ENCODE data around the gene PLEKHG3. TPM values are rescaled to one million over a fixed set of nuclear protein-coding genes. Genes with fewer than 3 reads are reported as not detected.
A peak's percentile ranks its signal among the peaks of the same experiment; 100 is the strongest.

Gene PLEKHG3
- total RNA-seq, 2 experiments from 2014 or later = 20.1 to 22.6 TPM

DNA sequence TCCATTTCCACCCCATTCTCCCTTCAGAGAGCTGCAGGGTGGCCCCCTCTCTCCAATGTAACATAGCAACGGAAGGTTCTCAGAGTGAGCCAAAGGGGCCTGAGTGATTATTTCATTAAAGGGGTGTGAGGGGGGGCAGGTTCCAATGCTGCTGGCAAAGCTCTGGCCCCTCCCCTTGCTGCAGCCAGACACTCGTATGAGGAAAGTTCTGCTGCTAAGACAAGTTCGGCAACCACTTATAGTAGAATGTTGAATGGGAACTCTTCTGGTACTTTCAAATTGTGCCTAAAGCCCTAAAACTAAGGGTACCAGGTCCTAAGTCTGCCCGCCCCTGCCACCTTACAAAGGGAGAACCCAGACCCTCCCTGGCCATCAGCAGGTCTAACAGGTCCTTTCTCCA lies 49.8 kb downstream of the PLEKHG3 start:
- H3K4me1 Mint-ChIP-seq (ENCODE audit: low read depth) = peaks cover 42% of the 10 kb centered on the region
- POLR2A ChIA-PET = no interaction called here
- no peak for DNase-seq
- CTCF ChIA-PET = no interaction called here
- H3K4me3 Mint-ChIP-seq = no peak overlapping the region
- H3K27me3 Mint-ChIP-seq = no peaks in the 10 kb centered on the region
- H3K36me3 Mint-ChIP-seq = no peaks in the 10 kb centered on the region
- no peak overlapping the region for H3K27ac Mint-ChIP-seq
- intact Hi-C loops (cut with micrococcal nuclease) = no loop called here
- H3K9me3 Mint-ChIP-seq = no peaks in the 10 kb centered on the region

GRCh38 chr14:64754685-64755084 lies 50.5 kb downstream of the PLEKHG3 start:
- H3K9me3 Mint-ChIP-seq = no peaks in the 10 kb centered on the region
- H3K4me1 Mint-ChIP-seq (ENCODE audit: low read depth) = peaks cover 46% of the 10 kb centered on the region
- no peak for DNase-seq
- ChIA-PET CTCF (interaction anchor here (2.9 kb wide), 1 partner anchor 10 kb away, joined by 15 read pairs; no protein-coding TSS in a partner anchor), POLR2A (no interaction called here)
- no peak overlapping the region for H3K4me3 Mint-ChIP-seq
- intact Hi-C loops (cut with micrococcal nuclease) = loop anchor here (5.0 kb wide), 2 partner anchors 47 to 212 kb away; partner anchors contain the start of gene HSPA2
- no peaks in the 10 kb centered on the region for H3K36me3 Mint-ChIP-seq
- H3K27me3 Mint-ChIP-seq = no peaks in the 10 kb centered on the region
- H3K27ac Mint-ChIP-seq = no peak overlapping the region

GRCh38 chr14:64755781-64756221 lies 51.6 kb downstream of the PLEKHG3 start:
- no peaks in the 10 kb centered on the region for H3K36me3 Mint-ChIP-seq
- POLR2A ChIA-PET = interaction anchor here (1.0 kb wide), 1 partner anchor 32 kb away, joined by 4 read pairs; no protein-coding TSS in a partner anchor
- peak overlapping the region; percentile 18 for H3K27ac Mint-ChIP-seq
- CTCF ChIA-PET = interaction anchor here (0.5 to 2.9 kb wide), 5 partner anchors 9 to 1277 kb away, joined by 3 to 15 read pairs (median 3); no protein-coding TSS in a partner anchor
- H3K4me1 Mint-ChIP-seq (ENCODE audit: low read depth) = peaks cover 56% of the 10 kb centered on the region
- intact Hi-C loops (cut with micrococcal nuclease) = loop anchor here (1.0 to 5.0 kb wide), 3 partner anchors 32 to 214 kb away; partner anchors contain the start of gene HSPA2
- H3K4me3 Mint-ChIP-seq = no peak overlapping the region
- no peaks in the 10 kb centered on the region for H3K9me3 Mint-ChIP-seq
- no peaks in the 10 kb centered on the region for H3K27me3 Mint-ChIP-seq
- peak; percentile 91 for DNase-seq

DNA sequence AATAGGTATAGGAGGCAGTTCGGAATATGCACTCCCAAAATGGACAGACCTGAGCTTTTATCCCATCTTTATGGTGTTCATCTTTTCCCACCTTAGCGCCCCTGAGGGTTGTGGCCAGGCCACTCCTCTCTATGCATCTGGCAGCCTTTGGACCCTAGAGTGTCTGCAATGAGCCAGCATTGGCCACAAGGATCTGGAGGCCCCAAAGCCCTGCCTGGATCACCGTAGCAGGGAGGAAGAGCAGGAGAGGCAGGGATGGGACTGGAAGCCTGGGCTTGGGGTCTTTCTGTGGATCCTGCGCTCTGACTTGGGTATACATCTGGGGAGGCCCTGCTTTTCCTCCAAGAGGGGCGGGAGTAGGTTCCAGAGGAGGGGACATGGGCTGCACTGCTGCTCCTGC lies 52.5 kb downstream of the PLEKHG3 start:
- Mint-ChIP-seq H3K4me1 (ENCODE audit: low read depth) (peaks cover 65% of the 10 kb centered on the region), H3K27ac (peak overlapping the region; percentile 29), H3K9me3 (no peaks in the 10 kb centered on the region), H3K4me3 (no peak overlapping the region), H3K36me3 (no peaks in the 10 kb centered on the region), H3K27me3 (no peaks in the 10 kb centered on the region)
- intact Hi-C loops (cut with micrococcal nuclease) = loop anchor here (1.0 to 5.0 kb wide), 3 partner anchors 32 to 214 kb away; partner anchors contain the start of gene HSPA2
- DNase-seq = no peak
- CTCF ChIA-PET = interaction anchor here (1.4 to 2.9 kb wide), 3 partner anchors 8 to 84 kb away, joined by 3 to 15 read pairs (median 6); no protein-coding TSS in a partner anchor
- POLR2A ChIA-PET = no interaction called here

- H3K27ac Mint-ChIP-seq = no peak overlapping the region
- intact Hi-C loops (cut with micrococcal nuclease) = loop anchor here (5.0 kb wide), 2 partner anchors 50 to 215 kb away; partner anchors contain the start of gene HSPA2
- H3K4me3 Mint-ChIP-seq = no peak overlapping the region
- H3K9me3 Mint-ChIP-seq = no peaks in the 10 kb centered on the region
- H3K27me3 Mint-ChIP-seq = no peaks in the 10 kb centered on the region
- peaks cover 74% of the 10 kb centered on the region for H3K4me1 Mint-ChIP-seq (ENCODE audit: low read depth)
- DNase-seq = no peak
- POLR2A ChIA-PET = no interaction called here
- H3K36me3 Mint-ChIP-seq = no peaks in the 10 kb centered on the region
- CTCF ChIA-PET = interaction anchor here (2.2 to 2.9 kb wide), 3 partner anchors 7 to 84 kb away, joined by 6 to 15 read pairs (median 15); no protein-coding TSS in a partner anchor
Observed at GRCh38 chr14:64757601-64758000, 53.4 kb downstream of the PLEKHG3 start.

GRCh38 chr14:64758025-64758521 lies 53.8 kb downstream of the PLEKHG3 start:
- intact Hi-C loops (cut with micrococcal nuclease) = loop anchor here (5.0 kb wide), 2 partner anchors 51 to 216 kb away; partner anchors contain the start of gene HSPA2
- no peak for DNase-seq
- no peaks in the 10 kb centered on the region for H3K27me3 Mint-ChIP-seq
- peaks cover 78% of the 10 kb centered on the region for H3K4me1 Mint-ChIP-seq (ENCODE audit: low read depth)
- H3K27ac Mint-ChIP-seq = no peak overlapping the region
- POLR2A ChIA-PET = no interaction called here
- no peaks in the 10 kb centered on the region for H3K9me3 Mint-ChIP-seq
- CTCF ChIA-PET = interaction anchor here (1.2 to 2.6 kb wide), 4 partner anchors 30 to 121 kb away, joined by 3 to 15 read pairs (median 6); no protein-coding TSS in a partner anchor
- no peak overlapping the region for H3K4me3 Mint-ChIP-seq
- H3K36me3 Mint-ChIP-seq = no peaks in the 10 kb centered on the region

DNA sequence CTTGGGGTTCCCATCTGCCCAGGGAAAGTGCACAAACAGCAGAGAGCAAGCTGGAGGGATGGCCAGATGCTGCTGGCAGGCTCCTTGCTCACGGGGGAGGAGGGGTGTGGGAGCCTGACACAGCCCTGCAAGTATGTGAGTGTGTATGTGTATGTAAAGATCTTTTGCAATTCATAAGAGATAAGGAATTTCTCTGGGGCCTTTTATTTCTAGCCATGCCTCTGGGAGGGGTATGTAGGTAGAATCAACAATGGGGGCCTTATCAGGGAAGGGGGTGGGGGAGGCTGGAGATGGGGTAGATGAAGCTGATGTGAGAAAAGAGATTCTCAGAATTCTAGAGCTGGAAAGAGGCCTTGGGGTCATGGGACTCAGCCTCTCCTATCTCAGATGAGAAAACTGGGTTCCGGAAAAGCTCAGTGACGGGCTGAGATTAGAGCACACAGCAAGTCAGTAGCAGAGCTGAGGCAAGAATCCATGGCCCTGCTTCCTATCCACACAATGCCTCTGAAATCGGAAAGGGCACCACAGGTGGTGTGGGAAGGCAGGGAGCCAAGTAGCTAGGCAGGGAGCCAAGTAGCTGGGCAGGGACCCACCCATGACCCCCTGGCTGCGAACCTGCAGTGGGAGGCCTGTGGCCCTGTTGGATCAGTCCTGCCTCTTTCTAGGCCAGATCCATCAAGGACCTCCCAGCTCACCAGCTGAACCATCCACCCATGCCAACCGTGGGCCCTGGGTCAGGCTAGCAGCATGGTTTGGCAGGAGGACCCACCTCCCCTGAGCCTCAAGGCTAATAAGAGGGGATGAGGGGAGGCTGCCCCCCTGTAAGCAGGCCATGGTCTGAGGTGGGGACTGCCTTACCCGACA lies 54.7 kb downstream of the PLEKHG3 start:
- Mint-ChIP-seq H3K9me3 (no peaks in the 10 kb centered on the region), H3K27me3 (no peaks in the 10 kb centered on the region), H3K4me1 (ENCODE audit: low read depth) (peaks cover 86% of the 10 kb centered on the region), H3K27ac (no peak overlapping the region), H3K36me3 (no peaks in the 10 kb centered on the region), H3K4me3 (no peak overlapping the region)
- intact Hi-C loops (cut with micrococcal nuclease) = loop anchor here (5.0 kb wide), 2 partner anchors 52 to 217 kb away; partner anchors contain the start of gene HSPA2
- DNase-seq = no peak
- POLR2A ChIA-PET = no interaction called here
- CTCF ChIA-PET = interaction anchor here (0.8 to 2.6 kb wide), 8 partner anchors 31 to 122 kb away, joined by 3 to 15 read pairs (median 4); no protein-coding TSS in a partner anchor

DNA sequence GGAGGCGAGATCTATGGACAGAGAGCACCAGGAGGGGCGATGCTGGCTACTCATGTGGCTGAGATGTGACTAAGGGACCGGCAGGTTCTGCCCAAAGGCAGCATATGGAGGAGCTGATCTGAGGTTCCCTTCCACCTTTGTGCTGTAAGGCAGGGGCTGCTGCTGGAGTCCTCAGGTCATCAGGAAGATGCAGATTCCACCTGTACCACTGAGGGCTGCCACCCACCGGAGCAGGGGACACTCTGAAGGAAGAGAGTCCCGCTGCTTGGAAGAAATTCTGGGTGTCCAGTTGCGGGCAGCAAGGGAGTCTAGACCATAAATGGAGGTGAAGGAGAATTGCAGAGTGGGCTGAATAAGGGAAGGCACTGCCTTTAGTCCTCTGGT lies 55.3 kb downstream of the PLEKHG3 start:
- no peak overlapping the region for H3K4me3 Mint-ChIP-seq
- H3K4me1 Mint-ChIP-seq (ENCODE audit: low read depth) = peaks cover 92% of the 10 kb centered on the region
- intact Hi-C loops (cut with micrococcal nuclease) = loop anchor here (5.0 kb wide), 2 partner anchors 52 to 217 kb away; partner anchors contain the start of gene HSPA2
- H3K27ac Mint-ChIP-seq = no peak overlapping the region
- no peaks in the 10 kb centered on the region for H3K36me3 Mint-ChIP-seq
- ChIA-PET POLR2A (no interaction called here), CTCF (interaction anchor here (0.8 to 2.6 kb wide), 9 partner anchors 13 to 164 kb away, joined by 3 to 15 read pairs (median 5); no protein-coding TSS in a partner anchor)
- no peaks in the 10 kb centered on the region for H3K27me3 Mint-ChIP-seq
- DNase-seq = no peak
- no peaks in the 10 kb centered on the region for H3K9me3 Mint-ChIP-seq

- POLR2A ChIA-PET = no interaction called here
- Mint-ChIP-seq H3K27me3 (no peaks in the 10 kb centered on the region), H3K4me1 (ENCODE audit: low read depth) (peaks cover 89% of the 10 kb centered on the region), H3K36me3 (no peaks in the 10 kb centered on the region), H3K27ac (no peak overlapping the region), H3K4me3 (no peak overlapping the region), H3K9me3 (no peaks in the 10 kb centered on the region)
- peak; percentile 81 for DNase-seq
- intact Hi-C loops (cut with micrococcal nuclease) = loop anchor here (5.0 kb wide), 2 partner anchors 132 to 222 kb away; no protein-coding TSS in a partner anchor
- CTCF ChIA-PET = interaction anchor here (0.5 to 2.7 kb wide), 15 partner anchors 12 to 176 kb away, joined by 3 to 41 read pairs (median 5); no protein-coding TSS in a partner anchor
Observed at GRCh38 chr14:64760146-64760755, 56.0 kb downstream of the PLEKHG3 start.

DNA sequence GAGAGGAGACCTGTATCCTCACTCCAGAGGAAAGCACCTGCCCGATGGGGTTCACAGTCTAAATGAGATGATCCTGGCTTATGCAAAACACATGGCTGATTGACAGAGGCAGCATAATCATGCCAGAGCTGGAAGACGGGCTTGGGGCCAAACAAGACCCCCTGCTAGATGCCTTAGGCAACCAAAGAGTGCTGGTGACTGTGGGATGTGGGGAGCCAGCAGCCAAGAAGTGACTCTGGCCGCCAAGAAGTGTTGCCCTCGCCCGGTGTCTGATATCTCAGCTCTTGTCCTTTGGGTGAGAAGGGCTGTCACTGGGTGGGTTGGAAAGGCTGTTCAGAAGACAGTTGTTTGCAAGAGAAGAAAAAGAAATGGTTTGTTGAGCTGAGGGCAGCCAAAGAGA lies 56.7 kb downstream of the PLEKHG3 start:
- intact Hi-C loops (cut with micrococcal nuclease) = loop anchor here (5.0 kb wide), 2 partner anchors 131 to 221 kb away; no protein-coding TSS in a partner anchor
- H3K27ac Mint-ChIP-seq = no peak overlapping the region
- no peak for DNase-seq
- H3K4me3 Mint-ChIP-seq = no peak overlapping the region
- H3K27me3 Mint-ChIP-seq = no peaks in the 10 kb centered on the region
- H3K4me1 Mint-ChIP-seq (ENCODE audit: low read depth) = peaks cover 87% of the 10 kb centered on the region
- no peaks in the 10 kb centered on the region for H3K36me3 Mint-ChIP-seq
- H3K9me3 Mint-ChIP-seq = no peaks in the 10 kb centered on the region
- ChIA-PET CTCF (interaction anchor here (0.5 to 2.7 kb wide), 18 partner anchors 10 to 223 kb away, joined by 3 to 41 read pairs (median 4); partner anchors contain the start of genes CHURC1 and HSPA2), POLR2A (no interaction called here)

DNA sequence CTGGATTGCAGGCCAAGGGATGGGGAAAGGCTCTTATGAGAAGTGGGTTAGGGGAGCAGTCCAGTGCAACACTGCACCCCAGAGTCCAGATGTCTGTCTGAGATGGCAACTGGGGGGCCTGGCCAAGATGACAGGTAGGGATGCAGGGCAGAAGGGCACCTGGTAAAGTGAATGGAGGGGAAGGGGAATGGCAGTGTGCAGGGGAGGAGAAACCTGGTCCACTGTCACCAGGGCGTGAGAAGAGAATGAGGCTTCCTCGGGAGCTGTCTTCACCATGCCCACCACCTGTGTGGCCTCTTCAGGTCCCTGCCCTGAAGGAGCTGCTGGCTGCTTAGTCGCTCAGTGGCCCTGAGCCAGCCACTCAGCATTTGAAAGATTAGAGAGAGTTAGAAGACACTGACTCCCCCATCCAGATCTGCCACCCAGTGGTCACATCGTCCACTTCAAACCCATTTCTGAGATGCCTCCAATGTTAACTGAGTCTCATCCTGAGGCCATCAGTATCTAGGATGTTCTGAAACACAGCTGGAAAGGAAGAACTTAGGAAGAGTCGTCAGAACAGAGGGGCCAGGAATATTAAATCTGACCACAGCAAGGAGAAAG lies 57.3 kb downstream of the PLEKHG3 start:
- CTCF ChIA-PET = interaction anchor here (0.6 to 2.7 kb wide), 23 partner anchors 10 to 224 kb away, joined by 3 to 41 read pairs (median 4); partner anchors contain the start of genes CHURC1 and HSPA2
- POLR2A ChIA-PET = interaction anchor here (1.0 kb wide), 1 partner anchor 11 kb away, joined by 5 read pairs; no protein-coding TSS in a partner anchor

More for the DNA sequence above, 57.3 kb downstream of the PLEKHG3 start:
- no peak for DNase-seq
- intact Hi-C loops (cut with micrococcal nuclease) = loop anchor here (5.0 kb wide), 2 partner anchors 131 to 221 kb away; no protein-coding TSS in a partner anchor
- no peak overlapping the region for H3K4me3 Mint-ChIP-seq
- H3K27ac Mint-ChIP-seq = no peak overlapping the region
- H3K36me3 Mint-ChIP-seq = no peaks in the 10 kb centered on the region
- H3K4me1 Mint-ChIP-seq (ENCODE audit: low read depth) = peaks cover 85% of the 10 kb centered on the region
- H3K9me3 Mint-ChIP-seq = no peaks in the 10 kb centered on the region
- no peaks in the 10 kb centered on the region for H3K27me3 Mint-ChIP-seq
